ENCODE measurements around the gene SYT7.

DNA sequence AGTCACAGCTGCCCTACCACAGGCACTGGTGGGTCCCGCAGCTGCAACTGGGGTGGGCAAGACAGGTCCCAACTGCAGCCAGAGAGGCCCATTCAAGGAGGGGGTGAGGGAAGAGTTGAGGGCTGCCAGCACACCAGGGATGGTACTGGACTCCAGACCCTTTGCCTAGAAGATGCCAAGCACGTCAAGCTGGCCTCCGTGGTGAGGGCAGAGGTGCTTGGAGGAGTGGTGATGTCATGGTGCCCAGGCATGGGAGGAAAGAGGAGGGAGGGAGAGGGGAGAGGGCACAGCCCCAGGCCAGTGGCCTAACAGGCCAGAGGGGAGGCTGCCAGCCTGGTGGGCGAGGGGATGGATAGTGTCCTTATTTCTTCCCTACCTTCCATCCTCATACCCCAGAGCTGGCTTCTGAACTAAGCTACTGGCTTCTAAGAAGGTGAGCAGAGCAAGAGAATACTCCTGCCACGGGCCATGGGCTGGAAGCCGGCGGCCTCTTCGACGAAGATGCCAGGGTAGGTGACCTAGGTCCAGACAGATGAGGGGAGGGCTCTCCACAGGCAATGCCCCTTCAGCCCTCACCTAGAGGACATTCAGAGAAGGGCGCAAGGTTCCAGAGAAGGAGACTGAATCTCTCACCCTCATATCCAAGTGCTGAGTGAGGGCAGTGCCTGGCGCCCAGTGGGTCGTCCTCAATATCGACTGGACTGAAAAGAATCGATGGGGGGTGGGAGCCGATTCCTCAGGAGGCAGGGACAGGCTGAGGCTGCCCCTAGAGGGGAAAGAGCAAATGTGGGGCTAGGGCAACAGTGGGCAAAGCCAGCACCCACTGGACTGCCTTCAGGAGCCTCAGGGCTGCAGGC is 1.8 kb downstream of the SYT7 start:
- TF ChIP-seq POLR2A (IDR thresholded peaks at IDR 0.05; ENCODE audit: low read length): no peak
- no peak for TF ChIP-seq GATA1 (IDR thresholded peaks at IDR 0.05; ENCODE audit: low read depth, low read length)
